HG03469 (cell line): ENCODE results near the gene ENAH.
"Not testable (repeated sequence)": the region's sequence is repeated elsewhere in the genome, so short reads cannot be mapped to it uniquely, and the experiment has no call there.

Experiments used
- ATAC-seq: cut with Tn5 transposase; IDR thresholded peaks from one replicate; pipeline ENCODE4 v1.9.1; 2021; ENCODE audit warnings: mild to moderate bottlenecking, moderate library complexity, moderate number of reproducible peaks; ENCODE audit not compliant: unreplicated experiment

Gene ENAH

GRCh38 chr1:225652729-225653462 is at the start of gene ENAH:
Gene ENAH, minus strand, starts transcription at chr1:225653123. Its CDS starts 433 bp downstream, at chr1:225652690.
- no peak for ATAC-seq

GRCh38 chr1:225700889-225701465 is 48.1 kb upstream of the ENAH start:
- no peak for ATAC-seq

- ATAC-seq: no peak
Measured at GRCh38 chr1:225700164-225700821, 47.4 kb upstream of the ENAH start.

GRCh38 chr1:225699336-225699735 is 46.4 kb upstream of the ENAH start:
- ATAC-seq: no peak

- not testable (repeated sequence) for ATAC-seq
Measured at GRCh38 chr1:225698194-225698593, 45.3 kb upstream of the ENAH start.

- no peak for ATAC-seq
Measured at GRCh38 chr1:225697428-225697827, 44.5 kb upstream of the ENAH start.

GRCh38 chr1:225695578-225696337 is 42.8 kb upstream of the ENAH start:
- no peak for ATAC-seq

- no peak for ATAC-seq
Measured at GRCh38 chr1:225694151-225694603, 41.3 kb upstream of the ENAH start.

GRCh38 chr1:225693697-225694096 is 40.8 kb upstream of the ENAH start:
- ATAC-seq: not testable (repeated sequence)

GRCh38 chr1:225693085-225693696 is 40.3 kb upstream of the ENAH start:
- no peak for ATAC-seq

GRCh38 chr1:225692517-225692879 is 39.6 kb upstream of the ENAH start:
- no peak for ATAC-seq

GRCh38 chr1:225691861-225692516 is 39.1 kb upstream of the ENAH start:
- no peak for ATAC-seq

- ATAC-seq: no peak
Measured at GRCh38 chr1:225691377-225691776, 38.5 kb upstream of the ENAH start.

GRCh38 chr1:225689882-225690459 is 37.0 kb upstream of the ENAH start:
- no peak for ATAC-seq

GRCh38 chr1:225688345-225688744 is 35.4 kb upstream of the ENAH start:
- no peak for ATAC-seq

GRCh38 chr1:225685476-225686176 is 32.7 kb upstream of the ENAH start:
- ATAC-seq: no peak

- ATAC-seq: no peak
Measured at GRCh38 chr1:225684741-225685140, 31.8 kb upstream of the ENAH start.

- ATAC-seq: no peak
Measured at GRCh38 chr1:225681231-225681630, 28.3 kb upstream of the ENAH start.

GRCh38 chr1:225678545-225678944 is 25.6 kb upstream of the ENAH start:
- ATAC-seq: no peak
